Nephron progenitor cell (in vitro differentiated cells): ENCODE measurements around the gene GIPC3.

Experiments used
- DNase-seq: peaks from one replicate; pipeline ENCODE4 v3.0.0; 2021
- H3K27ac Mint-ChIP-seq: 2 replicates; pipeline ENCODE4 v1.8.0; 2021; ENCODE audit warnings: mild to moderate bottlenecking, moderate library complexity, mixed read lengths
- H3K27me3 Mint-ChIP-seq: 2 replicates; pipeline ENCODE4 v1.8.0; 2021; ENCODE audit warnings: mild to moderate bottlenecking, low read depth, mixed read lengths; ENCODE audit not compliant: poor library complexity
- H3K36me3 Mint-ChIP-seq: 2 replicates; pipeline ENCODE4 v1.8.0; 2021; ENCODE audit warnings: low read depth, mixed read lengths
- H3K4me1 Mint-ChIP-seq: 2 replicates; pipeline ENCODE4 v1.8.0; 2021; ENCODE audit warnings: mixed read lengths
- H3K4me3 Mint-ChIP-seq: 2 replicates; pipeline ENCODE4 v1.8.0; 2021; ENCODE audit warnings: mild to moderate bottlenecking, moderate library complexity, mixed read lengths
- H3K9me3 Mint-ChIP-seq: 2 replicates; pipeline ENCODE4 v1.8.0; 2021; ENCODE audit warnings: mild to moderate bottlenecking, moderate library complexity, mixed read lengths
- CTCF ChIP-seq: fragments of 200-600 bp; sonication (generic); IDR thresholded peaks from 2 replicates; pipeline ENCODE4 v1.5.0; 2021; ENCODE audit warnings: antibody characterized with exemption

The GIPC3 gene

GRCh38 chr19:3585301-3586126, at the start of gene GIPC3:
GIPC3 (plus strand) TSS chr19:3585478; CDS start chr19:3585598, 120 bp downstream.
- Mint-ChIP-seq H3K27me3 (peaks cover 74% of the 10 kb centered on the region), H3K4me1 (no peaks in the 10 kb centered on the region)
- TF ChIP-seq CTCF: no peak

GRCh38 chr19:3535563-3535965, 49.7 kb upstream of the GIPC3 start:
- H3K27ac Mint-ChIP-seq: no peak overlapping the region
- no peak overlapping the region for H3K4me3 Mint-ChIP-seq
- H3K9me3 Mint-ChIP-seq: no peaks in the 10 kb centered on the region
- DNase-seq: no peak
- no peaks in the 10 kb centered on the region for H3K27me3 Mint-ChIP-seq
- H3K4me1 Mint-ChIP-seq: peaks cover 6% of the 10 kb centered on the region
- TF ChIP-seq CTCF: no peak
- peaks cover 19% of the 10 kb centered on the region for H3K36me3 Mint-ChIP-seq

More at GRCh38 chr19:3585301-3586126, at the start of gene GIPC3:
- H3K36me3 Mint-ChIP-seq: no peaks in the 10 kb centered on the region
- peak; percentile 57 for DNase-seq
- H3K27ac Mint-ChIP-seq: no peak within 1 kb of the TSS
- H3K9me3 Mint-ChIP-seq: peaks cover 8% of the 10 kb centered on the region
- H3K4me3 Mint-ChIP-seq: no peak within 1 kb of the TSS

- Mint-ChIP-seq H3K27me3 (no peaks in the 10 kb centered on the region), H3K36me3 (peaks cover 19% of the 10 kb centered on the region), H3K4me3 (no peak overlapping the region), H3K27ac (no peak overlapping the region), H3K9me3 (no peaks in the 10 kb centered on the region), H3K4me1 (peaks cover 6% of the 10 kb centered on the region)
- no peak for TF ChIP-seq CTCF
- DNase-seq: no peak
Observed at GRCh38 chr19:3535981-3536380, 49.3 kb upstream of the GIPC3 start.

GRCh38 chr19:3536429-3537100, 48.7 kb upstream of the GIPC3 start:
- no peak for TF ChIP-seq CTCF
- H3K27me3 Mint-ChIP-seq: no peaks in the 10 kb centered on the region
- DNase-seq: no peak
- no peak overlapping the region for H3K4me3 Mint-ChIP-seq
- H3K9me3 Mint-ChIP-seq: no peaks in the 10 kb centered on the region
- peaks cover 6% of the 10 kb centered on the region for H3K4me1 Mint-ChIP-seq
- peaks cover 19% of the 10 kb centered on the region for H3K36me3 Mint-ChIP-seq
- no peak overlapping the region for H3K27ac Mint-ChIP-seq

- Mint-ChIP-seq H3K4me1 (peaks cover 6% of the 10 kb centered on the region), H3K27ac (no peak overlapping the region), H3K36me3 (peaks cover 19% of the 10 kb centered on the region), H3K4me3 (no peak overlapping the region), H3K9me3 (no peaks in the 10 kb centered on the region), H3K27me3 (no peaks in the 10 kb centered on the region)
- TF ChIP-seq CTCF: no peak
- DNase-seq: no peak
Observed at GRCh38 chr19:3537101-3537437, 48.2 kb upstream of the GIPC3 start.
